Omental fat pad (tissue), 4 donors: ENCODE data around the gene PRLR. TPM values are rescaled to one million over a fixed set of nuclear protein-coding genes. Genes with fewer than 3 reads are reported as not detected.
"Not testable (repeated sequence)": the region's sequence is repeated elsewhere in the genome, so short reads cannot be mapped to it uniquely, and the experiment has no call there.

Experiments used
- ATAC-seq: fragments of 150-250 bp; one replicate; pipeline ENCODE4 v1.9.1; 2016; ENCODE audit warnings: mild to moderate bottlenecking, moderate library complexity; ENCODE audit not compliant: low FRiP score
- DNase-seq: peaks from one replicate; pipeline ENCODE4 v3.0.0-alpha.2; 2019; ENCODE audit warnings: low spot score
- CTCF ChIP-seq, 3 donors: fragments of 450-650 bp; IDR thresholded peaks; one replicate each; pipeline ENCODE4 v1.5.1; 2016 to 2017; ENCODE audit warnings: antibody characterized with exemption in 3 of 3, mild to moderate bottlenecking in 3 of 3, moderate library complexity in 2 of 3
- total RNA-seq, 4 donors: library from RNA; depleted of rRNA; stranded (reverse); fragments of >200 nt; gene quantifications; one replicate each; pipeline ENCODE4 v1.1.0, GENCODE V29; 2016

The PRLR gene
- total RNA-seq, 4 donors from 2014 or later, result 0.38 to 2.4 (median 0.90) TPM

GRCh38 chr5:35198075-35198474, 32.2 kb downstream of the PRLR start:
- DNase-seq (no peak), ATAC-seq (no peak)
- no peak for TF ChIP-seq CTCF (IDR thresholded peaks at IDR 0.05)

DNA sequence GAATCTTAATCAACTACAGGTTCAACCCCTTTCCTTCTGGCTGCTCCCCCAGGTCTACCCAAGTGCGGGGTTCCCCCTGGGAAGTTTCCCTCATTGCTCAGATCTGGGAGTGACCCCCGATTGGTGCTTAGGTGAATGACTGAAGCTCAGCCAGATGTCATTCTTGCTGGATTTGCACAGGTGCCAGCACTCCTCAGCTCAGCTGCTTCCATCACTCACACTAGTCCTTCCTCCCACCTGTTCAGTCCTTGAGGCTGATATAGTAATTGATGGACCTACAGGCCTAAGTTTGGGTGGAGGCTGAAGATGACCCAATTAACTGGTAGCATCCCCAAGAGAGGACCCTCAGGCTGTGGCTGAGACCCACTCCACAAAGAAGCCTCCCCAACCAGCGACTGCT, 32.9 kb downstream of the PRLR start:
- DNase-seq (no peak), ATAC-seq (no peak)
- TF ChIP-seq CTCF (IDR thresholded peaks at IDR 0.05), result no peak

DNA sequence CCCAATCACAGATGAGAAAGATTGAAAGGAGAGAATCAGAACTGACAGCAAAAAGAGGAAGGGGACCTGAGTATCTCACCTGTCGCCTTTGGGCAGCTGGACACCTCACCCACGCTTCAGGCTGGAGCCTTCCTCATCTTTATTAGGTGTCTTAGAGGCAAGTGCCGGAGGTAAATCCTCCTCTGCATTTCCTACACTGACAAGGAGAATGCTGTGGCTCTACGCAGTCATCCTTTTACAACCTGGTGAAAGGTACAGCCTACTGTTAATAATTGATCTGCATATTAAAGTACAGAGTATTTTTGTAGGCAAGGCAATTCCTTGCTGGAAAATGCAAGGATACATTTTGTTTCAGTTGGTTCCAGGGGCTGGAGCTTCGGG, 34.8 kb downstream of the PRLR start:
- DNase-seq (no peak), ATAC-seq (no peak)

GRCh38 chr5:35194635-35195471, 35.4 kb downstream of the PRLR start:
- ATAC-seq (no peak), DNase-seq (no peak)
- TF ChIP-seq CTCF (IDR thresholded peaks at IDR 0.05), result no peak

More for the DNA sequence above, 34.8 kb downstream of the PRLR start:
- TF ChIP-seq CTCF (IDR thresholded peaks at IDR 0.05), result no peak

DNA sequence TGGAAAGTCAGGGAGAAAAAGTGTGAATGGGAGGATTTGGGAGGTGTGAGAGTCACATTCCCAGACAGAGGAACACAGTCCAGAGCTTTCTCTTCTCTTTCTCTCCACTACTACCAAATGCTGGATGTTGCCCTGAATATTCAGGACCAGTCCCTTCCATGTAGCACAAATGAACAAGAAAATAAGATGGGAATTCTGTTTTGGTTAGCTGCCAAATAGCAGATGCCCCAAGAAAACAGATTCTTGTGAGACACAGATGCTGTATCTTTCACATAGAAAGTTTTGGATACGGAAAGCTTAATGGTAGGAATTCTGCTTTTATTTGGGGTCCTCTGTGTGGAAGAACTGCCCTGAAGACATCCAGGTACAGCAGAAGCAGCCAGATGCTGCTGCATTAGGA, 37.8 kb downstream of the PRLR start:
- no peak for TF ChIP-seq CTCF (IDR thresholded peaks at IDR 0.05)
- DNase-seq (no peak), ATAC-seq (no peak)

GRCh38 chr5:35189801-35190200, 40.5 kb downstream of the PRLR start:
- DNase-seq, ATAC-seq: not testable (repeated sequence)

DNA sequence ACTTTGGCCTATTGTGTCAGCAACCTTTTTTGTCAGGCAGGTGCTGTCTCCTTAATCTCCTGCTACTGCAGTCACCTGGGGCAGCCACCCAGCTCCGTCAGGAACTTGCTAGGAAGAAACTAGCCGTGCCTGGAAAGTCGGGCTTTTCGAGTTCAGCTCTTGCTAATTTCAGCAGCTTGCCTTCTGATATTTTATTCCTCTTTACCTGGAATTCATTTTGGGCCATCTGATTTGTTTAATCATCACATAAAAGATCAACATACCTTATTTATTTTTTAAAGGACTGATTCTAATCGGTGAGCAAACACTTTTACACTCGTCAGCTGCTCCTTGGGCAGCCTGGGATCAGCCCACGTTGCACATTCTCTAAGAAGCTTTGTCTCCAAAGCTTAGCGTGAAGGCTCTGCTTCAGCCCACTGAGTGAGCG, 42.2 kb downstream of the PRLR start:
- ATAC-seq (no peak), DNase-seq (no peak)
- no peak for TF ChIP-seq CTCF (IDR thresholded peaks at IDR 0.05)

GRCh38 chr5:35187621-35188020, 42.7 kb downstream of the PRLR start:
- not testable (repeated sequence) for ATAC-seq, DNase-seq
